GM21528 (cell line): ENCODE data around the gene ACE2.

Source experiments
- ATAC-seq: cut with Tn5 transposase; IDR thresholded peaks from one replicate; pipeline ENCODE4 v1.9.1; 2021; ENCODE audit warnings: mild to moderate bottlenecking, moderate library complexity; ENCODE audit not compliant: unreplicated experiment, low FRiP score

The ACE2 gene

DNA sequence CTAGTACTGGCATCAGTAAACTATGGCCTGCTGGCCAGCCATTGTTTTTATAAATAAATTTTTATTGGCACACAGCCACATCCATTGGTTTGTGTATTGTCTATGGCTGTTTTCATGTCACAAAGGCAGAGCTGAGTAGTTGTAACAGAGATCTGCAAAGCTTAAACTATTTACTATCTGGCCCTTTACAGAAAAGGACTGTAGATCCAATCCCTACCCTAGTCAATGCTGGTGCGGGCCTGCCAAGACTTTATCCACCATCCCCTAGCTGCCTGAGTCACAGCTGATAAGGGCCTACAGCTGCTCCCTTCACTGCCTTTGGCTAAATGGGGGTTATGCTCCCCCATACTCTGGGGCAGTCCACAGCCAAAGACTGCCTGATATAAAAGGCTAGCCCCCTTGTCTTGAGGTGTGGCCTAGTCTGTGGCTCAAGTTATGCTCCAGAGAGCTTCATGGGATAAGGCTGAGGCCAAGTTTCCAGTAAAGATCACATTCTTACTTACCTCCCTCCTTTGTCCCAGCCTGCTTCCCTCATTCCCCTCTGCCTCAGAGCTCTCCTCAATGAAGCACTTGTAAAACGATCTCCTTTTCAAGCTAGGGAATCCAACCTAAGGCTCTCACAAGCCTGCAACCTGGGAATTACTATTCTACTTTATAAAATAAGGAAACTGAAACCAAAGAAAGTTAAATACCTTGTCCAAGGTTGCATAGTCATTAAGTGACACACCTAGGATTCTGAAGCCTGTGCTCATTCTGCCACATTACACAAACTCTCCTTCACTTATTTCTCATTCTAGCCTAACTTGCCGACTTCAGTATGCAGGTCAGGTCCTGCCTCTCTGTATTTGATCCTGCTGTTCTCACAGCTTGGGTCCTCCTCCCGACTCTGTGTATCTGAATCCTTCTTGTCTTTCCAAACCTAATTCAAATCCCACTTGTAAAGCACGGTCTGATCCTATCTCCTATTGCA is 20.7 kb downstream of the ACE2 start:
- ATAC-seq: no peak

- ATAC-seq: no peak
These were observed 24.7 kb downstream of the ACE2 start for GRCh38 chrX:15576019-15576418.

DNA sequence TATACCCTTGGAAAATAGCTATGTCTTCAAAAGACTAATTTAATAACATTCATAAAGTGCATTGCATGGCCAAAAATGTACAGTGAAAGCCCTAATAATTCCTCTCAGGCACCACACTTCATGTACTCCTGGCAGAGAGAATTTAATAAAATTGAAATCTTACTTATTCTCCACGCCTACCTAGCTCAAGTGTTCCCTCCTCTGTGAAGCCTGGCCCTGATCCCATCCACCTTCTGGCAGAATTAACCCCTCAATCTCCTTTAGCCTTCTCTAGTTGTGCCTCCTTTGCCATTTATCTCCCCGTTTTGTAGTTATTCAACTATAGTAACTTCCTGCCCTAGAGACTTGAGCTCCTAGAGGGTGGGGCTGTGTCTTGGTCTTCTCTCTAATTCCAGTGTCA is 26.7 kb downstream of the ACE2 start:
- no peak for ATAC-seq

GRCh38 chrX:15570145-15570544 is 30.6 kb downstream of the ACE2 start:
- ATAC-seq: no peak

- ATAC-seq: no peak
These were observed 32.7 kb downstream of the ACE2 start for GRCh38 chrX:15567886-15568616.

DNA sequence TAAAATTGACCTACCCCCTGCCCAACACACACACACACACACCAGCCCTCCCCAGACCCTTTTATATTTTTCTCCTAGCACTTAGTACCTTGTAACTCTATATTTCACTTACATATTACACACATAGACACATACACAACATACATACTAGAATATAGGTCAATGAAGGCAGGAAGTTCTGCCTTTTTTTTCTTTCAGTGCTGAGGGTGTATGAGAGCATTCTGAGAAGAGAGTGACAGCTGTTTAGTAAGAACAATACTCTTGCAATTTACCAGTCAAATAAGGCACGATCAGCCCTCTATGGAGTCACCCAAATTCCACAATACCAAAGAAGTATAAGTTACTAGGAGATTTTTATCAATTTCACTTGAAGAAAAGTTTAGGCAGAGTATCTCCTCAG is 33.5 kb downstream of the ACE2 start:
- ATAC-seq: no peak

DNA sequence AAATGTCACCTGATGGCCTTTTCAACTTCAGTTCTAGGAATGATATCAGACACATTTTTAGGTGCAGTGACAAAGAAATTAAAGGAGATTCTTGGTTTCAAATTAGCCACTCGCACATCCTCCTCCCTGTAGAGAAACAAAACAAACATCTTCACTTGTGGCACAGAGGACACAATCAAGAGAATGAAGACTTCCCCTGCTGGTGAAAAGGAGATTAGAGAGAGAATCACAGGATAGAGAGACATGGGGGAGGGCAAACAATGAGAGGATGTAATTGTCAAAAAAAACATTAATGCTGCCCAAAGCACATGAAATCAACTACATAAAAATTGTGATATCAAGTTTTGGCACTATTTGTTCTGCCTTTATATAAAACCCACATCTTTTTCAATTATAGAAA is 34.5 kb downstream of the ACE2 start:
- ATAC-seq: no peak

GRCh38 chrX:15564981-15565579 is 35.7 kb downstream of the ACE2 start:
- no peak for ATAC-seq

- no peak for ATAC-seq
These were observed 37.7 kb downstream of the ACE2 start for GRCh38 chrX:15563056-15563455.

DNA sequence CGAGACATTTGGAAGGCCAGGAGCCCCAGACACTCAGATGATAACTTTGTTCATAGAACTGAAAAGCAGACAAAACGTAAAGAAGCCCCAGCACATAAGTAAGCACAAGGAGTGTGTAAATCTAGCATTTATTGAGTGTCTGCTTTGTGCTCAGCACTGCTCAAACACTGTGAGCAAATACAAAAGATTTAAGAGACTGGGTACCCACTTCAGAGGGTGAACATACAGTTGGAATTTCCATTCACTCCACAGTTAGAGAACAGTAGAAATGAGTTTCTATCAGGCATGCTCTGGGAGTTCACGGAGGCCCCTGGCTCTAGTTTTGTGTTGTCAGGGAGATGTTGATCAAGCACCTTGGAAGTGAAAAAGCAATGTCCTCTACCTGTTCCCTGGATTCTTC is 39.8 kb downstream of the ACE2 start:
- no peak for ATAC-seq

- ATAC-seq: no peak
These were observed 41.5 kb downstream of the ACE2 start for GRCh38 chrX:15559227-15559626.

DNA sequence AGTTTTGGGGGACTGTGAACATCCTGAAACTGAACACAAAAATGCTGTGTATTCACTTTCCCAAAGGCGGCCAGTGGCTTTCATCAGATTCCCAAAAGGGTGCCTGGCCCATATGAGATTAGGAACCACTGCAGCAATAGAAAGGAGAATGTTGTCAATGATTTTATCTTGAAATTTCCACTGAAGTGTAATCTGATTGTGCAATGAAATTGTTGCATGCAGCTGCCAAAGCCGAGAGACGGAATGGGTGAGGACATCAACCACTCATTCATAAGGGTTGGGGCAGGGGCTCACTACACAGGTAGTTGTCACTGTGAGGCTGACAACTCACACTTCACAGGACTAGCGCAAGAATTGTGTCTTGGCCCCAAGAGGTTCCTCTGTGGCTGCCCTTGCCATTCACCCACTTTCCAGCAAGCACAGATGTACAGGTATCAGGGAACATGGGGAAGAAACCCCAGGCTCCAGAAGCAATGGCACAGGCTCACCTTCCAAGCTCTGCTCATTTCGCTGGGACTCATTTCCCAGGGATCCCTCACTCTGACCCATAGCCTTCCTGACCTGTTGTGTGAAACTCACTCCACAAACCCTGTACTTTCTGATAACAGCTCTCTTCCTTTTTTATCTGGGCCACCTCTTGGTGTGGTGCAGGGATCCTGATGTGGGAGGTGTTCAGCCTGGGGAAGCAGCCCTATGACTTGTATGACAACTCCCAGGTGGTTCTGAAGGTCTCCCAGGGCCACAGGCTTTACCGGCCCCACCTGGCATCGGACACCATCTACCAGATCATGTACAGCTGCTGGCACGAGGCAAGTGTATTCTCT is 51.4 kb downstream of the ACE2 start:
- no peak for ATAC-seq

DNA sequence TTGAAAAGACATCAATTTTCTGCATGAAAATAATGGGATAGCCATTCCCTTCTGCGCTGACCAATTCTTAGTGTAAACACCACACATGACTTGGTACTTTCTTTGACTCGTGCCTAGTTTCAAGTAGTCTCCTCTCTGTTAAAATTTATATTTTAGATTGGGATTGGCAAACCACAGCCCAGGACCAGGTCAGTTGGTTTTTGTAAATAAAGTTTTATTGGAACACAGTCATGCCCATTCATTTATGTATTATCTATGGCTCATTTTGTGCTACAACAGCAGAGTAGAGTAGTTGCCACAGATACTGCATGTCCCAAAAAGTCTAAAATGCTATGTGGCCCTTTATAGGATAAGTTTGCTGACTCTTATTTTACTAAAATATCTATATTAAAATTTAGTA is 53.4 kb downstream of the ACE2 start:
- ATAC-seq: no peak

- no peak for ATAC-seq
These were observed 54.0 kb downstream of the ACE2 start for GRCh38 chrX:15546745-15547144.

- no peak for ATAC-seq
These were observed 70.4 kb downstream of the ACE2 start for GRCh38 chrX:15530318-15530717.

GRCh38 chrX:15529165-15529564 is 71.6 kb downstream of the ACE2 start:
- ATAC-seq: no peak

- no peak for ATAC-seq
These were observed 74.9 kb downstream of the ACE2 start for GRCh38 chrX:15525664-15526416.

- no peak for ATAC-seq
These were observed 76.3 kb downstream of the ACE2 start for GRCh38 chrX:15524417-15524816.

DNA sequence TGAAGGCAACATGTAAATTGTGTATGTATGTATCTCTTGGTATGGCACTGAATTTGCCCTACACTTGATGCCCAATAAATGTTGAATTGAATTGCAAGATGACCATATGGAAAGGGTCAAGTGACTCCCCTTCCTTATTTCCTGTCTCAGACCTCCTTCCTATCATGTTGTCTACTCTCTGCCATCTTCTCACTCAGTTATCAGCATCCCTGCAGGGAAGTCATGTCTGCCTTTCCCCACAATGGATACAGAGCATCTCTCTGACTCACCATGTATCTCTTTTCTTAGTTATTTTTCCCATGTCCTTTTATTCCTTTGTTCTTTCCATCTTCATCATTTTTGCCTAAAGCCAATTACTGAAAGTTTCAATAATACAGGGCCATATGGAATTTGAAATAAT is 77.7 kb downstream of the ACE2 start:
- no peak for ATAC-seq

- ATAC-seq: no peak
These were observed 78.3 kb downstream of the ACE2 start for GRCh38 chrX:15522464-15522863.
